ENCODE measurements around the gene INTS3. TPM values are rescaled to one million over a fixed set of nuclear protein-coding genes. Genes with fewer than 3 reads are reported as not detected.
A peak's percentile ranks its signal among the peaks of the same experiment; 100 is the strongest.

INTS3 gene
- total RNA-seq: 72.9 TPM

- peak; percentile 99 for DNase-seq (ENCODE audit: low spot score)
Measured at GRCh38 chr1:153727463-153728304, at the start of gene INTS3. Gene INTS3 (plus strand): TSS chr1:153728050. CDS start chr1:153728635, 585 bp downstream.

- DNase-seq (ENCODE audit: low spot score): peak; percentile 20
Measured at GRCh38 chr1:153678519-153679336, 49.1 kb upstream of the INTS3 start, which contains the start of gene NPR1. Gene NPR1 (plus strand): TSS chr1:153678688. CDS start chr1:153679109, 421 bp downstream.

- DNase-seq (ENCODE audit: low spot score): no peak
Measured at GRCh38 chr1:153679337-153680119, 48.3 kb upstream of the INTS3 start.

GRCh38 chr1:153680120-153680403, 47.8 kb upstream of the INTS3 start:
- DNase-seq (ENCODE audit: low spot score): no peak

DNA sequence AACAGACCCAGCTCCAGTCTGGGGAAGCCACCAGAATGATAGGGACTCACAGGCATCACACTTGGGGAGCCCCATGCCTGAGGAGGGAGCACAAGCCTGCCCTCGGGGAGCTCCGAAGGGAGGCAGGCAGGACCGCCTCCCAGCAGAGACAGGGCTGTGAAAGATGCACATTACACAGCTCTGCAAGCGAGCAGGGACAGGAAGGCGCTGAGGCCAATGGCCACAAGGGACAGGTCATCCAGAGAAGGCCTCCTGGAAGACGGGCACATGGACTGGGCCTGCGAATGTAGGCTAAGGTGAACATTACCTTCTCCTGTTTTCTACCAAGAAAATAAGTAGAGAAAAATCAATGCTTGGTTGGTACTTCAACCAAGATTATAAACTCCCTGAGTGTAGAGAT, 45.1 kb upstream of the INTS3 start:
- DNase-seq (ENCODE audit: low spot score): no peak

GRCh38 chr1:153683854-153684253, 44.0 kb upstream of the INTS3 start:
- DNase-seq (ENCODE audit: low spot score): no peak

GRCh38 chr1:153684892-153685291, 43.0 kb upstream of the INTS3 start:
- DNase-seq (ENCODE audit: low spot score): no peak

GRCh38 chr1:153685544-153686340, 42.1 kb upstream of the INTS3 start:
- DNase-seq (ENCODE audit: low spot score): no peak

GRCh38 chr1:153687346-153688125, 40.3 kb upstream of the INTS3 start:
- DNase-seq (ENCODE audit: low spot score): no peak

DNA sequence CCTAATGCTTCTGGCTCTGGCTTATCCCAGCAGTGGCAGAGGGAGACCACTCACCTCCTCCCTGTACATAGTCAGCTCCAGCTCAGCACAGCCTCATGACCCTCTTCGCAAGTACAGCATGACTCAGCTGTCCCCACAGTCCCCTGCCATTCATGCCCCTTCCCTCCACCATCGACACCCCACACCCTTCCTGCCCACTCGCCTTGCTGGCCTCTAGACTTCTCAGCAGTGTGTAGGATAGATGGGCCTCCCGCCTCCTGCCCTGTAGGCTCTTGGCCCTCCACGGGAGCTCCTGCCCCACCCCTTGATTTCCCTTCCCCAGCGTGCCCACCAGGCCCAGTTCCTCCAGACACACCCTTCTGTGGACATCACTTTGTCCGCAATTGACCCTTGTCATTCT, 39.6 kb upstream of the INTS3 start:
- DNase-seq (ENCODE audit: low spot score): no peak

- no peak for DNase-seq (ENCODE audit: low spot score)
Measured at GRCh38 chr1:153688736-153689328, 39.0 kb upstream of the INTS3 start.

- no peak for DNase-seq (ENCODE audit: low spot score)
Measured at GRCh38 chr1:153693466-153693865, 34.4 kb upstream of the INTS3 start.

GRCh38 chr1:153696741-153697140, 31.1 kb upstream of the INTS3 start:
- DNase-seq (ENCODE audit: low spot score): no peak

DNA sequence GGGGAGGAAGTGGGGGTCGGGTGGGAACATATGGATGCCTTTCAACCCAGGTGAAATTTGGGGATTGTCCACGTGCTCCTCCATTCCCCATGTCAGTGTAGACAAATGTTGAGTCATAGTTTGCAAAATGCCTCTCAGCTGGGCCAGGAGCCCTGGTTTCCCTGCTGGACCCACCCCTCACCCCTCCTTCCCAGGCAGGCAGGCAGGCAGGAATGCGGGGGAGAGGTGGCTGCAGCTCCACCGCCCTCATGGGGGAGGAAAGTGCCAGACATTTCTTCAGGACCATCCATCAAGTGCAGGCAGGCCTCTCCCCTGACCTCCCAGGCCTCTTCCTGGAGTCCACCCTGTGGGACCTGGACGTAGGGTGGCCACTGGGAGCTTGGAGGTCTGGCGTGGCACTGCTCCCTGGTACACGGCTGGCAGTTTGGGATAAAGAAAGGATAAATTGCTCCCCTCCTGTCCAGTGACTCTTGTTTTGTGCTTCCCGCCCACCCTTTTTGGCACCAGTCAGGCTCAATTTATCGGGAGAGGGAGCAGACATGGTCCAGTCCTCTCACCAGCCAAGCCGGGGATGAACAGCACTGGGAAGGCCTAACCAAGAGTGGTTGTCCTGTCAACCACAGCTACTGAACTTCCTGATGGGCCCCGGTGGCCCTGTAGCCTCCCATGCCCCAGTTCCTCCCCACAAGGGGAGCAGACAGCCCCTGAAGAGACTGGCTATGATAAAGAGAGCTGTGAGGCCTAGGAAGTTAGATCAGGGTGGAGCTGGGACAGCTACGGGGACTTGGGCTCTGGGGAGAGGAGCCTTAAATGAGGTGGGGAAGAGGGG, 30.4 kb upstream of the INTS3 start:
- DNase-seq (ENCODE audit: low spot score): no peak

- peak; percentile 30 for DNase-seq (ENCODE audit: low spot score)
Measured at GRCh38 chr1:153698020-153698922, 29.6 kb upstream of the INTS3 start.

- no peak for DNase-seq (ENCODE audit: low spot score)
Measured at GRCh38 chr1:153698923-153699714, 28.7 kb upstream of the INTS3 start.

GRCh38 chr1:153699768-153700167, 28.1 kb upstream of the INTS3 start:
- DNase-seq (ENCODE audit: low spot score): no peak

Measured in mucosa of gallbladder (tissue), 1 donor.